Stimulated activated CD8-positive, alpha-beta memory T cell treated with anti-CD3 and anti-CD28 coated beads, Interleukin-4, amount 100 ng/mL, for 48 hours (primary cell): Measurements from ENCODE around the gene THOC3.
"Not testable (repeated sequence)": the region's sequence is repeated elsewhere in the genome, so short reads cannot be mapped to it uniquely, and the experiment has no call there.

Experiments
- DNase-seq: peaks from one replicate; pipeline ENCODE4 v3.0.0-alpha.2; 2020

THOC3 gene

GRCh38 chr5:175938489-175938888, 29.6 kb downstream of the THOC3 start:
- DNase-seq, result not testable (repeated sequence)

GRCh38 chr5:175928752-175929151, 39.4 kb downstream of the THOC3 start:
- DNase-seq, result not testable (repeated sequence)

GRCh38 chr5:175925106-175925505, 43.0 kb downstream of the THOC3 start:
- not testable (repeated sequence) for DNase-seq

DNA sequence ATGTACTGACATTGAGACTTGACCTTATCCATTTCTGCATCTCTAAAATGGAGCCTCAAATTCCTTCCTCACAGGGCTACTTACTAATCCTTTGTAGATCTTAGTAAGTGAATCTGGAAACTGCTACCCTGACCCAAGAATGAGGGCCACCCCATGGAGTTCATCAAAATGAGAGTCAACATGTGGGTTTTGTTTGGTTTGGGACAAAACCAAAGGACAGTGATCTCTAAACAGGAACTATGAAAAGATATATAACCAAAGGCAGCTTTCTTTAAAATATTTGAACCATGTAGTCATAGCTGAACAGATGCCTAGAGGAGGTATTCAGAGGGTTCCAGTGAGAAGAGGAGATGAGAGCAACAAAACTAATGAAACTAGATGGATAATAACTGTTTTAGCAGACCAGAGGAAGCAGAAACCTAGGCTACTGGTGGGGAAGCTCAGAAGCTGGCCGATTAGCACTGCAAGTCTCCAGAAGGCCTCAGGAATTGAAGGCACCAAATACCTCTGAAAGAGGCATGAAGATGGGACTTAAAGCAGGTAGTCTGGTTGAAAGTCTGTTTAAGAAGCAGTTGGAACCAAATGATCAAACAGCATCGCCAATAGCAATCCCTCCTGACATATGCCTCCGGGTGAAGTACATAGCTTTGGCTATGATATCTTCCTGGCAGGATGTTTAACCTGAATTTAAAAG, 45.8 kb downstream of the THOC3 start:
- DNase-seq, result no peak

GRCh38 chr5:175921061-175921730, 46.9 kb downstream of the THOC3 start:
- no peak for DNase-seq

GRCh38 chr5:175920231-175920811, 47.8 kb downstream of the THOC3 start:
- no peak for DNase-seq

- not testable (repeated sequence) for DNase-seq
Observed at GRCh38 chr5:175915066-175916037, 52.8 kb downstream of the THOC3 start.

- not testable (repeated sequence) for DNase-seq
Observed at GRCh38 chr5:175913835-175914672, 54.1 kb downstream of the THOC3 start.

- not testable (repeated sequence) for DNase-seq
Observed at GRCh38 chr5:175910072-175910471, 58.0 kb downstream of the THOC3 start.
